GM23338 (cell line): ENCODE measurements around the gene HBS1L.

Experiments used
- EZH2 ChIP-seq: fragments of 200-600 bp; sonication (generic); IDR thresholded peaks from one replicate; pipeline ENCODE4 v1.8.0; 2017; ENCODE audit warnings: antibody characterized with exemption, mild to moderate bottlenecking, low read depth; ENCODE audit not compliant: unreplicated experiment
- EZH2phosphoT487 ChIP-seq: fragments of 200-600 bp; sonication (generic); IDR thresholded peaks from one replicate; pipeline ENCODE4 v1.8.1; 2018; ENCODE audit warnings: antibody characterized with exemption; ENCODE audit not compliant: unreplicated experiment
- JUNB ChIP-seq: IDR thresholded peaks from one replicate; pipeline ENCODE4 v1.6.1; 2016; ENCODE audit warnings: antibody characterized with exemption; ENCODE audit not compliant: unreplicated experiment
- POLR2AphosphoS5 ChIP-seq: IDR thresholded peaks from 2 replicates; pipeline ENCODE4 v1.6.1; 2016; ENCODE audit warnings: antibody characterized with exemption, low read depth
- ZNF114 ChIP-seq: fragments of 250-450 bp; sonication (Bioruptor Pico); IDR thresholded peaks from 2 replicates; pipeline ENCODE4 v1.5.0; 2020; ENCODE audit warnings: mild to moderate bottlenecking, moderate library complexity
- ZNF331 ChIP-seq: fragments of 250-450 bp; sonication (Bioruptor Pico); IDR thresholded peaks from 2 replicates; pipeline ENCODE4 v1.5.0; 2020; ENCODE audit warnings: low read depth, mild to moderate bottlenecking, moderate library complexity
- TF ChIP-seq, protein P1 (sequence below), 2 experiments: fragments of 200-600 bp in 1 of 2; sonication (generic) in 1 of 2; conservative IDR thresholded peaks; 2 replicates each; pipeline versions ENCODE4 v1.5.1 to v1.6.1; 2016 to 2017; ENCODE audit warnings: antibody characterized with exemption in 2 of 2, low read depth in 2 of 2, mild to moderate bottlenecking in 2 of 2, moderate library complexity in 1 of 2
- TF ChIP-seq, protein P2 (sequence below): IDR thresholded peaks from one replicate; pipeline ENCODE4 v1.6.1; 2018; ENCODE audit warnings: antibody characterized with exemption; ENCODE audit not compliant: unreplicated experiment

DNA sequence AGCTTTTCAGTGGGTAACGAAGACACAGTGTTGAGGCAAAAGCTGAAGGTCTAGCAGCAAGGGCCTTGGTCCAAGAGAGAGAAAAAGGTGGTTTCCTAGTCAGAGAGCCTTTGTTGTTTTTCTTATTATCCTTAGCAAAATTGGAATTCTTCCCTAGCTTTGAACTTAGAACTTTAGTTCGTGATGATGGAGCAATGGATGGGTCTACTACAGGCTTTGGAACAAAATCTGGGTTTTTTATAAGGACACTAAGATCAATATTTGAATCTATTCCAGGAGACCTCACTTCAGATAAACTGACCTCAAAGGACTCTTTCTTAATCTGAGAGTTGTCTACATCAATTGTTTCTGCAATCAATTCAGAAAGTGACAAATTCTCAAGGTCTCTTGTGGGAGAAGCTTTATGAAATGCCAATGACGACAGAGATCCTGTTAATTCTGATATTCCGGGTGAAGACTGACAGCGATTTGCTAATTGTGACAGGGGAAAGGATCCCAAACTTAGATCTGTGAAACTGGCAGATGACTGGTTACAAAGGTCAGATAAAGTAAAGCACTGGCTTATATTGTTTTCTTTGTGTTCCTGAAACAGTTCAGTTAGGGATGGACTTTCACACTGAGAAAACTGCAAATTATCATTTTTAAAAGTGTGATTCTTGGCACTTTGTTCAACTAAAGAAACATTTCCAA is 17.7 kb downstream of the HBS1L start:
- TF ChIP-seq POLR2AphosphoS5 = no peak
- TF ChIP-seq, protein P1, sequence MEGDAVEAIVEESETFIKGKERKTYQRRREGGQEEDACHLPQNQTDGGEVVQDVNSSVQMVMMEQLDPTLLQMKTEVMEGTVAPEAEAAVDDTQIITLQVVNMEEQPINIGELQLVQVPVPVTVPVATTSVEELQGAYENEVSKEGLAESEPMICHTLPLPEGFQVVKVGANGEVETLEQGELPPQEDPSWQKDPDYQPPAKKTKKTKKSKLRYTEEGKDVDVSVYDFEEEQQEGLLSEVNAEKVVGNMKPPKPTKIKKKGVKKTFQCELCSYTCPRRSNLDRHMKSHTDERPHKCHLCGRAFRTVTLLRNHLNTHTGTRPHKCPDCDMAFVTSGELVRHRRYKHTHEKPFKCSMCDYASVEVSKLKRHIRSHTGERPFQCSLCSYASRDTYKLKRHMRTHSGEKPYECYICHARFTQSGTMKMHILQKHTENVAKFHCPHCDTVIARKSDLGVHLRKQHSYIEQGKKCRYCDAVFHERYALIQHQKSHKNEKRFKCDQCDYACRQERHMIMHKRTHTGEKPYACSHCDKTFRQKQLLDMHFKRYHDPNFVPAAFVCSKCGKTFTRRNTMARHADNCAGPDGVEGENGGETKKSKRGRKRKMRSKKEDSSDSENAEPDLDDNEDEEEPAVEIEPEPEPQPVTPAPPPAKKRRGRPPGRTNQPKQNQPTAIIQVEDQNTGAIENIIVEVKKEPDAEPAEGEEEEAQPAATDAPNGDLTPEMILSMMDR (conservative IDR thresholded peaks at IDR 0.05; ENCODE audit: low read depth in 2 of 2) = no peak
- TF ChIP-seq JUNB = no peak
- TF ChIP-seq EZH2 = no peak
- TF ChIP-seq, protein P2, sequence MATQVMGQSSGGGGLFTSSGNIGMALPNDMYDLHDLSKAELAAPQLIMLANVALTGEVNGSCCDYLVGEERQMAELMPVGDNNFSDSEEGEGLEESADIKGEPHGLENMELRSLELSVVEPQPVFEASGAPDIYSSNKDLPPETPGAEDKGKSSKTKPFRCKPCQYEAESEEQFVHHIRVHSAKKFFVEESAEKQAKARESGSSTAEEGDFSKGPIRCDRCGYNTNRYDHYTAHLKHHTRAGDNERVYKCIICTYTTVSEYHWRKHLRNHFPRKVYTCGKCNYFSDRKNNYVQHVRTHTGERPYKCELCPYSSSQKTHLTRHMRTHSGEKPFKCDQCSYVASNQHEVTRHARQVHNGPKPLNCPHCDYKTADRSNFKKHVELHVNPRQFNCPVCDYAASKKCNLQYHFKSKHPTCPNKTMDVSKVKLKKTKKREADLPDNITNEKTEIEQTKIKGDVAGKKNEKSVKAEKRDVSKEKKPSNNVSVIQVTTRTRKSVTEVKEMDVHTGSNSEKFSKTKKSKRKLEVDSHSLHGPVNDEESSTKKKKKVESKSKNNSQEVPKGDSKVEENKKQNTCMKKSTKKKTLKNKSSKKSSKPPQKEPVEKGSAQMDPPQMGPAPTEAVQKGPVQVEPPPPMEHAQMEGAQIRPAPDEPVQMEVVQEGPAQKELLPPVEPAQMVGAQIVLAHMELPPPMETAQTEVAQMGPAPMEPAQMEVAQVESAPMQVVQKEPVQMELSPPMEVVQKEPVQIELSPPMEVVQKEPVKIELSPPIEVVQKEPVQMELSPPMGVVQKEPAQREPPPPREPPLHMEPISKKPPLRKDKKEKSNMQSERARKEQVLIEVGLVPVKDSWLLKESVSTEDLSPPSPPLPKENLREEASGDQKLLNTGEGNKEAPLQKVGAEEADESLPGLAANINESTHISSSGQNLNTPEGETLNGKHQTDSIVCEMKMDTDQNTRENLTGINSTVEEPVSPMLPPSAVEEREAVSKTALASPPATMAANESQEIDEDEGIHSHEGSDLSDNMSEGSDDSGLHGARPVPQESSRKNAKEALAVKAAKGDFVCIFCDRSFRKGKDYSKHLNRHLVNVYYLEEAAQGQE = no peak
- TF ChIP-seq EZH2phosphoT487 = no peak
- TF ChIP-seq ZNF331 (CRISPR knock-in tag) = no peak
- no peak for TF ChIP-seq ZNF114
